ENCODE measurements around the gene ANGPTL2.

Gene ANGPTL2

GRCh38 chr9:127136880-127137639 is 14.6 kb upstream of the ANGPTL2 start:
- no peak for TF ChIP-seq CTCF (IDR thresholded peaks at IDR 0.05; ENCODE audit: low read depth, low read length, missing control alignments)
- in situ Hi-C loops (cut with HindIII; ENCODE audit: low sequenced_read_pairs): no loop called here
- no peak for DNase-seq (ENCODE audit: low read depth)
- no peak overlapping the region for H3K4me3 ChIP-seq (ENCODE audit: low read depth, low read length)

- no peak for DNase-seq (ENCODE audit: low read depth)
- no peak for TF ChIP-seq CTCF (IDR thresholded peaks at IDR 0.05; ENCODE audit: low read depth, low read length, missing control alignments)
- in situ Hi-C loops (cut with HindIII; ENCODE audit: low sequenced_read_pairs): no loop called here
- H3K4me3 ChIP-seq (ENCODE audit: low read depth, low read length): no peak overlapping the region
Observed at GRCh38 chr9:127136081-127136879, 13.8 kb upstream of the ANGPTL2 start.

- no peak overlapping the region for H3K4me3 ChIP-seq (ENCODE audit: low read depth, low read length)
- no peak for TF ChIP-seq CTCF (IDR thresholded peaks at IDR 0.05; ENCODE audit: low read depth, low read length, missing control alignments)
- DNase-seq (ENCODE audit: low read depth): no peak
- in situ Hi-C loops (cut with HindIII; ENCODE audit: low sequenced_read_pairs): no loop called here
Observed at GRCh38 chr9:127135056-127135745, 12.8 kb upstream of the ANGPTL2 start.

GRCh38 chr9:127133739-127134167 is 11.3 kb upstream of the ANGPTL2 start:
- TF ChIP-seq CTCF (IDR thresholded peaks at IDR 0.05; ENCODE audit: low read depth, low read length, missing control alignments): no peak
- no peak overlapping the region for H3K4me3 ChIP-seq (ENCODE audit: low read depth, low read length)
- in situ Hi-C loops (cut with HindIII; ENCODE audit: low sequenced_read_pairs): no loop called here
- DNase-seq (ENCODE audit: low read depth): no peak

- no peak overlapping the region for H3K4me3 ChIP-seq (ENCODE audit: low read depth, low read length)
- TF ChIP-seq CTCF (IDR thresholded peaks at IDR 0.05; ENCODE audit: low read depth, low read length, missing control alignments): no peak
- no peak for DNase-seq (ENCODE audit: low read depth)
- in situ Hi-C loops (cut with HindIII; ENCODE audit: low sequenced_read_pairs): no loop called here
Observed at GRCh38 chr9:127132921-127133647, 10.6 kb upstream of the ANGPTL2 start.

GRCh38 chr9:127132375-127132774 is 9.9 kb upstream of the ANGPTL2 start:
- in situ Hi-C loops (cut with HindIII; ENCODE audit: low sequenced_read_pairs): no loop called here
- no peak overlapping the region for H3K4me3 ChIP-seq (ENCODE audit: low read depth, low read length)
- TF ChIP-seq CTCF (IDR thresholded peaks at IDR 0.05; ENCODE audit: low read depth, low read length, missing control alignments): no peak
- no peak for DNase-seq (ENCODE audit: low read depth)

Measured in astrocyte of the cerebellum (primary cell).